B cell (primary cell): ENCODE data around the gene RPA1. TPM values are rescaled to one million over a fixed set of nuclear protein-coding genes. Genes with fewer than 3 reads are reported as not detected.

Experiments used
- ATAC-seq: fragments of 200-7000 bp; cut with Tn5 transposase; one replicate; pipeline ENCODE4 v1.10.0; 2021; ENCODE audit warnings: low read depth, mild to moderate bottlenecking, moderate number of reproducible peaks, moderate library complexity
- CTCF ChIA-PET: fragments of 350-600 bp; sonication (Branson Sonifier 250); formaldehyde crosslinking; loops from one replicate; lab custom pipeline; 2021; ENCODE audit warnings: antibody characterized with exemption, inconsistent platforms; lab: Charles Lee
- POLR2A ChIA-PET: fragments of 350-600 bp; sonication (Branson Sonifier 250); formaldehyde crosslinking; loops from one replicate; lab custom pipeline; 2021; ENCODE audit warnings: antibody characterized with exemption; lab: Charles Lee
- DNase-seq: peaks from one replicate; pipeline ENCODE4 v3.0.0; 2013
- H2AFZ ChIP-seq: 2 replicates; pipeline ENCODE4 v1.6.1; 2012; ENCODE audit warnings: mild to moderate bottlenecking, low read depth, low read length; ENCODE audit not compliant: insufficient read depth, poor library complexity, severe bottlenecking
- H3K27ac ChIP-seq, 2 donors: 1 replicate in 1 of 2; 2 replicates in 1 of 2; pipeline ENCODE4 v1.5.1; 2012 to 2013; ENCODE audit warnings: low read length in 2 of 2, mild to moderate bottlenecking in 2 of 2, moderate library complexity in 1 of 2
- H3K27me3 ChIP-seq, 4 experiments: fragments of 200-600 bp in 1 of 4; sonication (generic) in 1 of 4; replicated peaks in 1 of 4; 1 replicate in 2 of 4; 2 replicates in 2 of 4; pipeline versions ENCODE4 v1.6.1 to v1.7.0; 2013 to 2016; ENCODE audit warnings: low read length in 3 of 4, mild to moderate bottlenecking in 2 of 4, mixed read lengths in 1 of 4, moderate library complexity in 1 of 4; ENCODE audit not compliant: insufficient read depth in 4 of 4, control insufficient read depth in 3 of 4; ENCODE audit errors: control extremely low read depth in 1 of 4
- H3K36me3 ChIP-seq, 2 experiments: replicated peaks in 1 of 2; 1 replicate in 1 of 2; 2 replicates in 1 of 2; pipeline versions ENCODE4 v1.6.1 to v1.7.1; 2013; ENCODE audit warnings: low read length in 1 of 2; ENCODE audit not compliant: insufficient read depth in 2 of 2, control insufficient read depth in 1 of 2; ENCODE audit errors: control extremely low read depth in 1 of 2, extremely low read depth in 1 of 2
- H3K4me1 ChIP-seq, 2 donors: fragments of 200-600 bp in 1 of 2; sonication (generic) in 1 of 2; 1 replicate in 1 of 2; 2 replicates in 1 of 2; pipeline versions ENCODE4 v1.5.1 to v1.6.1; 2013 to 2017; ENCODE audit warnings: low read length in 2 of 2; ENCODE audit not compliant: control insufficient read depth in 2 of 2, insufficient read depth in 2 of 2
- H3K4me2 ChIP-seq: replicated peaks from 2 replicates; pipeline ENCODE3; 2012; ENCODE audit warnings: mild to moderate bottlenecking, low read depth, low read length; ENCODE audit not compliant: poor library complexity, severe bottlenecking
- H3K4me3 ChIP-seq, 5 experiments: fragments of 200-600 bp in 1 of 5; sonication (generic) in 1 of 5; 1 replicate in 3 of 5; 2 replicates in 2 of 5; pipeline versions ENCODE4 v1.5.1 to v1.7.0; 2011 to 2016; ENCODE audit warnings: low read length in 4 of 5, mild to moderate bottlenecking in 4 of 5, low read depth in 2 of 5, control low read depth in 1 of 5, moderate library complexity in 1 of 5; ENCODE audit not compliant: insufficient read depth in 1 of 5; ENCODE audit errors: control extremely low read depth in 1 of 5, extremely low read depth in 1 of 5
- H3K79me2 ChIP-seq: fragments of 200-600 bp; sonication (generic); one replicate; pipeline ENCODE4 v1.6.0; 2016; ENCODE audit warnings: low read length; ENCODE audit not compliant: control insufficient read depth, insufficient read depth
- H3K9ac ChIP-seq: fragments of 200-600 bp; sonication (generic); 2 replicates; pipeline ENCODE4 v1.6.1; 2017; ENCODE audit warnings: mild to moderate bottlenecking, low read length, moderate library complexity
- H3K9me3 ChIP-seq, 3 donors: one replicate each; pipeline versions ENCODE4 v1.6.1 to v1.7.1; 2013; ENCODE audit warnings: low read length in 2 of 3; ENCODE audit not compliant: control insufficient read depth in 2 of 3, insufficient read depth in 1 of 3; ENCODE audit errors: control extremely low read depth in 1 of 3
- H4K20me1 ChIP-seq: 2 replicates; pipeline ENCODE4 v1.6.0; 2012; ENCODE audit warnings: mild to moderate bottlenecking, low read length; ENCODE audit not compliant: insufficient read depth, control insufficient read depth, poor library complexity, severe bottlenecking
- H3K27ac Mint-ChIP-seq: one replicate; pipeline ENCODE4 v1.8.0; 2021; ENCODE audit warnings: mixed read lengths
- H3K27me3 Mint-ChIP-seq: one replicate; pipeline ENCODE4 v1.8.0; 2021; ENCODE audit warnings: mixed read lengths
- H3K4me1 Mint-ChIP-seq: one replicate; pipeline ENCODE4 v1.8.0; 2021; ENCODE audit warnings: mixed read lengths
- H3K4me3 Mint-ChIP-seq: one replicate; pipeline ENCODE4 v1.8.0; 2021; ENCODE audit warnings: mixed read lengths
- H3K9me3 Mint-ChIP-seq: one replicate; pipeline ENCODE4 v1.8.0; 2022; ENCODE audit warnings: mixed read lengths; ENCODE audit not compliant: insufficient read depth
- CTCF ChIP-seq: fragments of 200-600 bp; IDR thresholded peaks from one replicate; pipeline ENCODE4 v1.8.0; 2022; ENCODE audit warnings: antibody characterized with exemption, mild to moderate bottlenecking
- EZH2 ChIP-seq: IDR thresholded peaks from 2 replicates; pipeline ENCODE4 v1.6.1; 2012; ENCODE audit warnings: borderline replicate concordance, low read depth, mild to moderate bottlenecking, moderate library complexity, low read length; ENCODE audit not compliant: insufficient read depth, poor library complexity, severe bottlenecking
- WGBS: methylation state at CpG from one replicate; pipeline ENCODE4 v1.1.5; 2013; ENCODE audit warnings: missing lambda C conversion rate; ENCODE audit not compliant: insufficient coverage; 5-methylcytosine and 5-hydroxymethylcytosine counted together
- intact Hi-C: fragments of 100-400 bp; cut with micrococcal nuclease; formaldehyde crosslinking; loops from one replicate; pipeline ENCODE4 v1.10.0; 2022
- polyA plus RNA-seq: library from polyadenylated mRNA; depleted of rRNA; stranded (reverse); fragments of >200 nt; gene quantifications from 2 replicates; pipeline ENCODE4 v1.2.3, GENCODE V29; 2012
- total RNA-seq, 2 donors: library from RNA; stranded (reverse); fragments of 120-200 nt in 1 of 2; gene quantifications; 1 replicate in 1 of 2; 2 replicates in 1 of 2; pipeline versions ENCODE4 v1.2.3 to v1.2.4, GENCODE V29; 2013 to 2022

Gene RPA1
- total and polyA plus RNA-seq, 2 donors (not counting 1 experiment from before 2014, with no cell fraction given): 27.0 to 94.5 TPM

DNA sequence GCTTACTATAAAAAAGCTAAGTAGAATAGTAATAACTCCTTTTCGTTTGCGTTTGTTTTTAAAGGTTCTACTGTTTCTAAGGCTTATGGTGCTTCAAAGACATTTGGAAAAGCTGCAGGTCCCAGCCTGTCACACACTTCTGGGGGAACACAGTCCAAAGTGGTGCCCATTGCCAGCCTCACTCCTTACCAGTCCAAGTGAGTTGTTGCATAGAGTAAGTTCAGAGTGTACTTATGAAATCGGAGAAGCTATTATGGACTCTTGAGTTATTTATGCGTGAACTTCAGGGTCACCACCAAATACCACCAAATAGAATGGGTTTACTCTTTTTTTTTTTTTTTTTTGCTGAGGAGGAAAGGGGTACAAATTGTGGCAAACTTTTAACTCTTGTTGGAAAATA, 45.8 kb downstream of the RPA1 start:
- TF ChIP-seq CTCF (no peak), EZH2 (no peak)
- no peaks in the 10 kb centered on the region for H3K4me1 Mint-ChIP-seq
- H3K4me3 Mint-ChIP-seq: no peak overlapping the region

GRCh38 chr17:1878419-1879121, 48.8 kb downstream of the RPA1 start:
- Histone ChIP-seq H3K9ac (no peak overlapping the region), H3K27me3 (no peaks in the 10 kb centered on the region), H3K79me2 (peaks cover 4% of the 10 kb centered on the region), H3K4me1 (no peaks in the 10 kb centered on the region), H3K4me3 (no peak overlapping the region), H3K27ac (no peak overlapping the region), H4K20me1 (no peaks in the 10 kb centered on the region), H3K4me2 (no peak overlapping the region), H2AFZ (no peak overlapping the region), H3K36me3 (peaks cover 10 to 78% of the 10 kb centered on the region in 2 experiments), H3K9me3 (no peaks in the 10 kb centered on the region)
- no peaks in the 10 kb centered on the region for H3K4me1 Mint-ChIP-seq
- ATAC-seq (no peak), DNase-seq (no peak)
- H3K27me3 Mint-ChIP-seq: no peaks in the 10 kb centered on the region
- POLR2A ChIA-PET: interaction anchor here (0.5 kb wide), 1 partner anchor 23 kb away, joined by 4 read pairs; no protein-coding TSS in a partner anchor
- WGBS: 93% methylated on average over 16 of the region's 17 CpGs
- H3K9me3 Mint-ChIP-seq: no peaks in the 10 kb centered on the region
- CTCF ChIA-PET: interaction anchor here (1.4 kb wide), 1 partner anchor 13 kb away, joined by 6 read pairs; no protein-coding TSS in a partner anchor
- no peak overlapping the region for H3K27ac Mint-ChIP-seq
- no peak overlapping the region for H3K4me3 Mint-ChIP-seq
- intact Hi-C loops: no loop called here
- no peak for TF ChIP-seq CTCF
- TF ChIP-seq EZH2: no peak

More for the DNA sequence above, 45.8 kb downstream of the RPA1 start:
- no peaks in the 10 kb centered on the region for H3K9me3 Mint-ChIP-seq
- DNase-seq (no peak), ATAC-seq (no peak)
- no peak overlapping the region for H3K9ac ChIP-seq
- no peaks in the 10 kb centered on the region for H3K9me3 ChIP-seq
- peaks cover 7 to 67% of the 10 kb centered on the region in 2 experiments for H3K36me3 ChIP-seq
- no peaks in the 10 kb centered on the region for H3K27me3 ChIP-seq
- no peak overlapping the region for H3K27ac Mint-ChIP-seq
- no peak overlapping the region for H2AFZ ChIP-seq
- H3K4me1 ChIP-seq: no peaks in the 10 kb centered on the region
- H3K4me2 ChIP-seq: no peak overlapping the region
- no peak overlapping the region for H3K4me3 ChIP-seq
- POLR2A ChIA-PET: no interaction called here
- H3K27me3 Mint-ChIP-seq: no peaks in the 10 kb centered on the region
- peaks cover 4% of the 10 kb centered on the region for H3K79me2 ChIP-seq
- no peak overlapping the region for H3K27ac ChIP-seq
- no CpG with 5 or more reads among the region's 4 CpGs for WGBS
- intact Hi-C loops: no loop called here
- H4K20me1 ChIP-seq: no peaks in the 10 kb centered on the region
- CTCF ChIA-PET: interaction anchor here (0.9 kb wide), 1 partner anchor 154 kb away, joined by 3 read pairs; no protein-coding TSS in a partner anchor
